Measurements from ENCODE around the gene OR5H6. TPM values are rescaled to one million over a fixed set of nuclear protein-coding genes. Genes with fewer than 3 reads are reported as not detected.

OR5H6 gene
- total RNA-seq, 2 experiments from 2014 or later, result not detected

GRCh38 chr3:98262046-98262445 is 2.0 kb upstream of the OR5H6 start:
- TF ChIP-seq CTCF (IDR thresholded peaks at IDR 0.05), result no peak
- DNase-seq (no peak), ATAC-seq (no peak)
- ChIA-PET POLR2A (no interaction called here), CTCF (no interaction called here)
- Mint-ChIP-seq H3K4me1 (ENCODE audit: low read depth) (no peaks in the 10 kb centered on the region), H3K27ac (no peak overlapping the region), H3K9me3 (no peaks in the 10 kb centered on the region), H3K4me3 (no peak overlapping the region), H3K36me3 (ENCODE audit: low read depth) (no peaks in the 10 kb centered on the region), H3K27me3 (peaks cover 6% of the 10 kb centered on the region)
- intact Hi-C loops (cut with micrococcal nuclease), result no loop called here

DNA sequence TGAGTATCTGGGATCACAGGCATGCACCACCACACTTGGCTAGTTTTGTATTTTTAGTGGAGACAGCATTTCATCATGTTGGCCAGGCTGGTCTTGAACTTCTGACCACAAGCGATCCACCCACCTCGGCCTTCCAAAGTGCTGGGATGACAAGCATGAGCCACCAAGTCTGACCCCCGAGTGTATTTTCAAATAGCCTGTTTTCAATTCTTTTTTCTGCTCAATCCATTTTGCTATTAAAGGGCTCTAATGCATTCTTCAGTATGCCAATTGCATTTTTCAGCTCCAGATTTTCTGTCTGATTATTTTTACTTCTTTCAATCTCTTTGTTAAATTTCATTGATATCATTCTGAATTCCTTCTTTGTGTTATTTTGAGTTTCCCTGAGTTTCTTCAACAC is 5.8 kb downstream of the OR5H6 start:
- ChIA-PET POLR2A (no interaction called here), CTCF (no interaction called here)
- Mint-ChIP-seq H3K4me1 (ENCODE audit: low read depth) (no peaks in the 10 kb centered on the region), H3K27me3 (peaks cover 2% of the 10 kb centered on the region), H3K9me3 (peaks cover 13% of the 10 kb centered on the region), H3K36me3 (ENCODE audit: low read depth) (no peaks in the 10 kb centered on the region), H3K4me3 (no peak overlapping the region), H3K27ac (no peak overlapping the region)
- intact Hi-C loops (cut with micrococcal nuclease), result no loop called here
- DNase-seq (no peak), ATAC-seq (no peak)
- TF ChIP-seq CTCF (IDR thresholded peaks at IDR 0.05), result no peak

DNA sequence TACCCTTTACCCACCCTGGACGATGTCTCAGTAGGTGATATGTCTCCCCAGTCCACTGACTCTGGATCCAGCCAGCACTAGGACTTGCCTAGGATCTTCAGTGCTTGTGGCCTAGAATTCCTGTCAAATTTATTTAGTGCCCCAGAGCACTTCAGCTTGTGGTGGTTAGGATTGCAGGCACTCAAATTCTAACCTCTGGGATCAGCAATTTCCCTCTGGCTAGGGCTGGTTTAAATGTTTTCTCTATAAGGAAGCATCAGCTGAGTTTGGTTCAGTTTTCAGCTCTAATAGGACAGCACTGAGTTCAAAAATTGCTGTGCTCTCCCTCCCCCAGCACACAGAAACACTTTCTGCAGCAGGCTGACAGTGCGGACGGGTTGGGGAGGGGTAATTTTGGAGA is 8.1 kb downstream of the OR5H6 start:
- no peaks in the 10 kb centered on the region for H3K4me1 Mint-ChIP-seq (ENCODE audit: low read depth)
- intact Hi-C loops (cut with micrococcal nuclease), result no loop called here
- H3K4me3 Mint-ChIP-seq, result no peak overlapping the region
- ChIA-PET POLR2A (no interaction called here), CTCF (interaction anchor here (1.5 kb wide), 1 partner anchor 13 kb away, joined by 5 read pairs; no protein-coding TSS in a partner anchor)
- no peaks in the 10 kb centered on the region for H3K27me3 Mint-ChIP-seq
- no peak for TF ChIP-seq CTCF (IDR thresholded peaks at IDR 0.05)
- no peaks in the 10 kb centered on the region for H3K36me3 Mint-ChIP-seq (ENCODE audit: low read depth)
- DNase-seq, result no peak
- no peak for ATAC-seq
- no peak overlapping the region for H3K27ac Mint-ChIP-seq
- peaks cover 13% of the 10 kb centered on the region for H3K9me3 Mint-ChIP-seq

- ChIA-PET CTCF (no interaction called here), POLR2A (no interaction called here)
- no peak for TF ChIP-seq CTCF (IDR thresholded peaks at IDR 0.05)
- H3K36me3 Mint-ChIP-seq (ENCODE audit: low read depth), result no peaks in the 10 kb centered on the region
- ATAC-seq (no peak), DNase-seq (no peak)
- no peak overlapping the region for H3K4me3 Mint-ChIP-seq
- H3K27ac Mint-ChIP-seq, result no peak overlapping the region
- intact Hi-C loops (cut with micrococcal nuclease), result no loop called here
- peaks cover 7% of the 10 kb centered on the region for H3K9me3 Mint-ChIP-seq
- H3K4me1 Mint-ChIP-seq (ENCODE audit: low read depth), result no peaks in the 10 kb centered on the region
- H3K27me3 Mint-ChIP-seq, result no peaks in the 10 kb centered on the region
These were observed 10.9 kb downstream of the OR5H6 start for GRCh38 chr3:98274914-98275313.

DNA sequence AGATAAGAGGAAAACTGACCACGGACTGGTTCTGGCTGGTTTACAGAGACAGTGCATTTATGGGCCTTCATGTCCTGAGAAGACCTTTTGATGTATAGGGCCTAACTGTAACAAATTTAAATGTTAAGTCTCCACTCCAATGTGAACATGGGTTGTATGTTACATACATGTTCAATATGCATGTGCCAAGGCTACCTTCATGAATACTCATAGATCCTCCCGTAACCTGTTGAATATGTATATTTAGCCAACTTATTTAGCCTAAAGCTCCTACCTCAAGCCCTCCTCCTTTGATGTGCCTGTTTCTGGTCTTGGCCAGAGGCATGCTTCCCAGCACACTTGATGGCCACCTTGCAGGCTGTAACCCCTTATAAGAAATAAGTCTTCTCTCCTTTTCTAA is 18.2 kb downstream of the OR5H6 start, which contains the start of gene OR5H2:
TSS of gene OR5H2 (plus strand) at position 301 of the 400 bp plus-strand sequence. CDS start 398 bp downstream, outside the sequence.
- H3K27ac Mint-ChIP-seq, result no peak within 1 kb of the TSS

More for the DNA sequence above, 18.2 kb downstream of the OR5H6 start, which contains the start of gene OR5H2:
- ChIA-PET POLR2A (no interaction called here), CTCF (no interaction called here)
- no peak within 1 kb of the TSS for H3K4me3 Mint-ChIP-seq
- H3K27me3 Mint-ChIP-seq, result peaks cover 2% of the 10 kb centered on the region
- H3K9me3 Mint-ChIP-seq, result no peaks in the 10 kb centered on the region
- no peak for DNase-seq
- TF ChIP-seq CTCF (IDR thresholded peaks at IDR 0.05), result no peak
- no peak for ATAC-seq
- no peaks in the 10 kb centered on the region for H3K36me3 Mint-ChIP-seq (ENCODE audit: low read depth)
- H3K4me1 Mint-ChIP-seq (ENCODE audit: low read depth), result no peaks in the 10 kb centered on the region
- intact Hi-C loops (cut with micrococcal nuclease), result no loop called here
